Stimulated activated CD4-positive, alpha-beta T cell treated with anti-CD3 and anti-CD28 coated beads, Interleukin-15, amount 100 ng/mL, for 48 hours (primary cell): ENCODE data around the gene RIOX2.
"Not testable (repeated sequence)": the region's sequence is repeated elsewhere in the genome, so short reads cannot be mapped to it uniquely, and the experiment has no call there.

Source experiments
- DNase-seq, 2 donors: peaks; one replicate each; pipeline ENCODE4 v3.0.0-alpha.2; 2020; ENCODE audit warnings: low read depth in 2 of 2

Gene RIOX2

GRCh38 chr3:97911459-97911858 is 60.8 kb downstream of the RIOX2 start:
- no peak for DNase-seq

- DNase-seq, result no peak
These were observed 61.3 kb downstream of the RIOX2 start for GRCh38 chr3:97910931-97911351.

GRCh38 chr3:97910236-97910831 is 61.9 kb downstream of the RIOX2 start:
- not testable (repeated sequence) for DNase-seq

- not testable (repeated sequence) for DNase-seq
These were observed 62.4 kb downstream of the RIOX2 start for GRCh38 chr3:97909830-97910229.

GRCh38 chr3:97901313-97902248 is 70.7 kb downstream of the RIOX2 start:
- DNase-seq, result no peak

GRCh38 chr3:97899331-97899730 is 72.9 kb downstream of the RIOX2 start:
- DNase-seq, result no peak

GRCh38 chr3:97896547-97896946 is 75.7 kb downstream of the RIOX2 start:
- DNase-seq, result no peak

GRCh38 chr3:97896129-97896528 is 76.1 kb downstream of the RIOX2 start:
- no peak for DNase-seq

- DNase-seq, result no peak
These were observed 77.0 kb downstream of the RIOX2 start for GRCh38 chr3:97895216-97895615.

- no peak for DNase-seq
These were observed 79.4 kb downstream of the RIOX2 start for GRCh38 chr3:97892852-97893251.
